Stimulated activated CD4-positive, alpha-beta T cell treated with anti-CD3 and anti-CD28 coated beads, Interleukin-2, amount 100 ng/mL, for 4 hours (primary cell): ENCODE data around the gene RDH8.

Source experiments
- DNase-seq: peaks from one replicate; pipeline ENCODE4 v3.0.0-alpha.2; 2020; ENCODE audit warnings: low read depth

The RDH8 gene

GRCh38 chr19:10036601-10037071 is 23.4 kb downstream of the RDH8 start:
- no peak for DNase-seq

GRCh38 chr19:10037367-10037766 is 24.1 kb downstream of the RDH8 start:
- DNase-seq = no peak

GRCh38 chr19:10037809-10038208 is 24.5 kb downstream of the RDH8 start:
- DNase-seq = no peak

- no peak for DNase-seq
Observed at GRCh38 chr19:10043286-10043927, 30.1 kb downstream of the RDH8 start.

DNA sequence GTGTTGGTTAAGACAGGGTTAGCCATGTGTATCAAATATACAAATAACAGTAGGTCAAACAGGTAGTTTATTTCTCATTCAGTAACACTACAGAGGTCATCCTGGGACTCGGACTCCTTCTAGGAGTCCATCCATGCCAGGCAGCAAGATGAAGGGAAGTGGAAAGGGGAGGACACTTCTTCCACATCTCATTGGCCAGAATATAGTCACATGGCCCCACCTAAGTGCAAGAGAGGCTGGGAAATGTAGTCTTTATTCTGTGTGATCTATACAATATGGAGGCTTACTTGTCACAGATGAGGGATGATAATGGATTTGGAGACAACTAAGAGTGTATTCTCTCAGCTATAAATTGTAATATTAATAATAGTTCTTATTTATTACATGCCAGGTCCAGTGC is 31.1 kb downstream of the RDH8 start:
- no peak for DNase-seq

DNA sequence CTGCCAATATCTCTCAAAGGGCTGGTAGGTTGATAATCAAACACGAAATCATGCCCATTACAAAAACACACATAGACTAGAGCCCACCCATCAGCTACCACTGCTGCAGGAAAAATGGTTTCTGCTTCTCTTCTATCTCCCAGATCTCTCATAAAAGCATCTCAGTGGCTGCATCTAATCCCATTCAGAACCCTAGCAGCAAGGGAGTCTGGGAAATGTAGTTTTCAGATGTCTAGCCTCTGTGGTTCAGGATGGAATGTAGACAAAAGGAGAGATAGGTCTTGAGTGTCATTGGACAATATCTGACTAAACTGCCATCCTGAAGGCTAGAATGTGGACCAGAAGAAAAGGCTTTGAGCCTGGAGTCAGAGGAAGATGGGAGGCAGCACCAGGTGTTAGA is 32.1 kb downstream of the RDH8 start:
- no peak for DNase-seq

DNA sequence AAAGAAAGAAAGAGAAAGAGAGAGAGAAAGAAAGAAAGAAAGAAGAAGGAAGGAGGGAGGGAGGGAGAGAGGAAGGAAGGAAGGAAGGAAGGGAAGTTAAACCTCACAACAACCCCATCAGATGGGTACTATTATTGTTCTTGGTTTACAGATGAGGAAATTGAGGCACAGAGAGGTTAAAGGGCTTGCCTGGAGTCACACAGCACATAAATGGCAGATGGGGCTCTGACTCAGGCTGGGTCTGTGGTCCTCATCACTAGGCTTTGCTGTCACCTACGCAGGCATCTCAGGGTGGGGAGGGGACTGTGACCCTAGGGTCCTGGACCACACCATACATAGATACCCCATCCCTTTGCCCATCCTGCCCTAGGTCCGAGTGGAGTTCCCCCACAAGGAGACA is 36.3 kb downstream of the RDH8 start:
- no peak for DNase-seq

DNA sequence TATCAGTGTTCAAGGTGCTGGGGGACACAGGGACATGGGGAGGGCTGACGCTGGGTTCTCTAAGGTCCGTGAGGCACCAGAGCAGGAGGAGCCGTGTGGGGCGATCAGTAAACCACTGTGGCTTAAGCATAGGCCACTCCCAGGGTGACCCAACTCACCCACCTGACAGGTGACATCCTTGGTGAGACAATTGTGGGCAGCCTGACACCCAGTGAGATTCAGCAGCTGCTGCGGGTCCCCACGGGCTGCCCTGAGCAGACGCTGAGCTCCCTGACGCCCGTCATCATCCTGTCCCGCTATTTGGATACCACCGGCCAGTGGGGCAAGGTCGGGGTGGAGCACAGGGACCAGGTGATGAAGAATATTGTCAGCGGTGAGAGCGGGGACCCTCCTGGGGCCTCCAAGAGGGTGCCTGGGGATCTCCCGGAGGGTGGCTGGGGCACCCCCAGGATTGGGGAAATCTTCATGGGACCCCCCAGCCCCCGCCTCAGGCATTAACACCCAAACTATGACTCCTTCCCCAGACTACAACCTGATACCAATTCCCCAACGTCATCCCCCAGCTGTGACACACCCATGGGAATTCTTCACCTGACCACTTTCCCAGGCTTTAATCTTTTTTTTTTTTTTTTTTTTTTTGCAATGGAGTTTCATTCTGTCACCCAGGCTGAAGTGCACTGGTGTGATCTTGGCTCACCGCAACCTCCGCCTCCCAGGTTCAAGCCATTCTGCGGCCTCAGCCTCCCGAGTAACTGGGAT is 39.5 kb downstream of the RDH8 start:
- DNase-seq = no peak

DNA sequence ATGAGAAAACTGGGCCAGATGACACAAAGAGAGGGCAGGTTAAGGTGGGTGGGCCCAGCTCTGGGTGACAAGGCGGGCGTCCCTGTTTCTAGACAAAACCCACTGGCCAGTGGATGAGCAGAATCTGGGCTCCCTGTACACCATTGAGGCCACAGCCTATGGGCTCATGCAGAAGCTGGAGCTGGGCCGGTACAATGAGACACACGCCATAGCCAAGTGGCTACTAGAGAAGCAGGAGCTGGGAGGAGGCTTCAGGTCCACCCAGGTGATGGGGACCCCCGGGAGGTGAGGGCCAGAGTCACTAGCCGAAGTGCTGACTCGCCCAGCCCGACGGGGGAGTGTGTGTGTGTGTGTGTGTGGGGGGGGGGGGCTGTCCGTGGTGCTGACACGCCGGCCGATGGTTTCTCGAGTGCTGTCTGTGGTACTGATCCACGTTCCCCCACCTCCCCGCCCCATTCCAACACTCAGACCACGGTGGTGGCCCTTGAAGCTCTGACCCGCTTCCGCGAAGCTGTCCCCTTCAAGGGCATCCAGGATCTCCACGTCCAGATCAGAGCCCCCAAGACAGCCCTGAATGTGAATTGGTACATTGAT is 48.5 kb downstream of the RDH8 start:
- DNase-seq = no peak

DNA sequence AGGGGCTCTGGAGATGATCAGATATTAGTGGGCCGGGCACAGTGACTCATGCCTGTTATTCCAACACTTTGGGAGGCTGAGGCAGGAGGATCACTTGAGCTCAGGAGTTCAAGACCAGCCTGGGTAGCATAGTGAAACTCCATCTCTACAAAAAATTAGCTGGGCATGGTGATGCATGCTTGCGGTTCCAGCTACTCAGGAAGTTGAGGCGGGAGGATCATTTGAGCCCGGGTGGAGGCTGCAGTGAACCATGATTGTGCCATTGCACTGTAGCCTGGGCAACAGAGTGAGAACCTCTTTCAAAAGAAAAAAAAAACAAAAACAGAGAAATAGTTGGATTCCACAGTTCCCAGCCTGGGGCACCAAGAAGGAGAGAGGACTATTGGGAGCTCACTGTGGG is 54.9 kb downstream of the RDH8 start:
- DNase-seq = no peak

DNA sequence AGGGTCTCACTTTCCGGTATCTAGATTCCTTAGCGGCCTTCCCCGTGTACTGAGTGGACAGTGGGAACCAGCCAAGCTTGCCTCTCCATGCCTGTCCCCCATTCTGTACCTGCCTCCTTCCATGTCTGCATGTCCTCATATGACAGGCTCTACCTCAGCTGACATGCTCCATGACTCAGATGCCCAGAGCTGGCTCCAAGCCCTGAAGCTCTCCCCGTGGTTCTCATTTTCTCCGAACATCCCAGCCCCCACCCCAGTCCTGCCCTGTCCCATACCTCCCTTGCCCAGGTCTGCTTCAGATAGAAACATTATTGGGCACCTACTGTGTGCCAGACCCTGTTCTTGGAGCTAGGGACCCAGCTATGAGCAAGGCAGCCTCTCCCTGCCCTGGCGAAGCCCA is 55.8 kb downstream of the RDH8 start:
- DNase-seq = no peak

DNA sequence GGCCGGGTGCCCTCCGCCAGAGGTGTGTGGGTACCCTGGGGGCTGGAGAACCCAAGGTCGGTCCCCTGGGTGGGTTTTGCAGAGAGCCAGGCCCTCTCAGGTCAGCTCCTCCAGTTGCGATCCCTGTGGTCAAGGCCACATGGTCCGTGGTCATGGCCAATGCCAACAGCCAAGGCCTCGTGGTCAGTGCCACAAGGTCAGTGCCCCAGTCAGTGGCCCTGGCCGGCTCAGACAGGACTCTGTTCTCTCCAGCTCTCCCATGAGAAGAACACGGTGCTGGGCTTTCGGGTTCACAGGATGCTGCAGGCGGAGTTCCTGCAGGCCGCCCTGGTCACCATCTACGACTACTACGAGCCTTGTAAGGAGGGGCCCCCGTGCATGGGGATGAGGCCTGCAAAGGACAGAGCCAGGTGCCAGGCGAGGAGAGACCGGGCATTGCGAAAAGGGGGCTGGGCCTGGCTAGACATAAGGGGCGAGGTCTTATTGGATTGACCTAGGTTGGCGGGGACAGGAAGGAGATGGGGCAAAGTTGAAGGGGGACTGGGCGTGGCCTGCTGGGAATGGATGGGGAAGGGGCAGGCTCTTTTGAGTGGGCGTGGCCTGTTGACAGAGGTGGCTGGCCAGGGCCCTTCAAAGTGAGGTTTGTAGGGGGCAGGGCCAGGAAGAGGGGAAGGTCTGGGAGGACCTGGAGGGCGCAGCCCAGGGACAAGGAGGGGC is 57.6 kb downstream of the RDH8 start:
- no peak for DNase-seq
